Kidney (tissue), 14 donors: ENCODE results near the gene FAM181A. TPM values are rescaled to one million over a fixed set of nuclear protein-coding genes. Genes with fewer than 3 reads are reported as not detected.

ENCODE experiments used
- DNase-seq, 5 donors: peaks; one replicate each; pipeline ENCODE4 v3.0.0-alpha.2; 2013 to 2020
- FAIRE-seq: peaks from 2 replicates; lab custom pipeline; 2012; peaks lifted over from hg19 to GRCh38; lab: Jason Lieb, UNC
- H3K27ac ChIP-seq, 2 donors: one replicate each; pipeline ENCODE4 v1.7.0; 2013; ENCODE audit warnings: low read depth in 2 of 2, low read length in 2 of 2, inconsistent platforms in 1 of 2
- H3K27me3 ChIP-seq: one replicate; pipeline ENCODE4 v1.7.1; 2013; ENCODE audit warnings: low read length, inconsistent platforms; ENCODE audit not compliant: control insufficient read depth, insufficient read depth
- H3K36me3 ChIP-seq, 3 donors: one replicate each; pipeline versions ENCODE4 v1.7.0 to v1.7.1; 2013; ENCODE audit warnings: low read length in 3 of 3, control low read depth in 1 of 3, inconsistent platforms in 1 of 3; ENCODE audit not compliant: insufficient read depth in 3 of 3, control insufficient read depth in 2 of 3
- H3K4me1 ChIP-seq, 3 donors: one replicate each; pipeline versions ENCODE4 v1.7.0 to v1.7.1; 2013; ENCODE audit warnings: low read length in 3 of 3, inconsistent platforms in 1 of 3, low read depth in 1 of 3; ENCODE audit not compliant: control insufficient read depth in 2 of 3, insufficient read depth in 2 of 3
- H3K4me3 ChIP-seq, 3 donors: one replicate each; pipeline versions ENCODE4 v1.7.0 to v1.8.1; 2013; ENCODE audit warnings: low read length in 3 of 3, control low read depth in 1 of 3, inconsistent platforms in 1 of 3
- H3K9ac ChIP-seq, 3 donors: one replicate each; pipeline versions ENCODE4 v1.7.0 to v1.7.1; 2013; ENCODE audit warnings: low read length in 3 of 3, control low read depth in 1 of 3, inconsistent platforms in 1 of 3
- H3K9me3 ChIP-seq, 3 donors: one replicate each; pipeline versions ENCODE4 v1.7.0 to v1.7.1; 2013; ENCODE audit warnings: low read length in 3 of 3, control low read depth in 1 of 3, inconsistent platforms in 1 of 3; ENCODE audit not compliant: control insufficient read depth in 2 of 3, insufficient read depth in 1 of 3
- intact Hi-C: fragments of 100-400 bp; cut with DNase I; formaldehyde crosslinking; loops from one replicate; pipeline ENCODE4 v1.11.1; 2022
- polyA plus RNA-seq: library from polyadenylated mRNA; stranded (reverse); fragments of 350-450 nt; fragmentation: Illumina TruSeq; extraction: RNeasy Lipid Tissue Mini Kit (QIAGEN cat#74804); gene quantifications from one replicate; pipeline ENCODE4 v1.2.3, GENCODE V29; 2014; ENCODE audit warnings: low read depth, low replicate concordance; ENCODE audit not compliant: insufficient read depth
- total RNA-seq: library from RNA; stranded (reverse); fragmentation: NEBNext Ultra II Directional; extraction: Animal tissue kit (Norgen Biotek cat#: 25700); gene quantifications from one replicate; pipeline ENCODE4 v1.2.1, GENCODE V29; 2021
- TF ChIP-seq, protein P1 (sequence below): IDR thresholded peaks from 3 replicates; pipeline ENCODE4 v1.5.1; 2012; ENCODE audit warnings: mild to moderate bottlenecking, moderate library complexity, borderline replicate concordance; ENCODE audit not compliant: insufficient read depth; ENCODE audit errors: extremely low read depth
- donor health status: control.
- donor health status: control.
- donor health status: control.
- donor health status: control.
- donor health status: control.
- donor health status: DM: yes; HTN: yes; CAD: no.
- donor health status: Normal renal cell carcinoma (clear cell type).

The FAM181A gene
- total and polyA plus RNA-seq, 2 donors from 2014 or later = not detected

- H3K9ac ChIP-seq = no peak overlapping the region
- peaks cover 0 to 6% (median 0%) of the 10 kb centered on the region in 3 donors for H3K9me3 ChIP-seq
- H3K4me3 ChIP-seq = no peak overlapping the region
- DNase-seq (no peak), FAIRE-seq (no peak)
- intact Hi-C loops = no loop called here
- TF ChIP-seq, protein P1, sequence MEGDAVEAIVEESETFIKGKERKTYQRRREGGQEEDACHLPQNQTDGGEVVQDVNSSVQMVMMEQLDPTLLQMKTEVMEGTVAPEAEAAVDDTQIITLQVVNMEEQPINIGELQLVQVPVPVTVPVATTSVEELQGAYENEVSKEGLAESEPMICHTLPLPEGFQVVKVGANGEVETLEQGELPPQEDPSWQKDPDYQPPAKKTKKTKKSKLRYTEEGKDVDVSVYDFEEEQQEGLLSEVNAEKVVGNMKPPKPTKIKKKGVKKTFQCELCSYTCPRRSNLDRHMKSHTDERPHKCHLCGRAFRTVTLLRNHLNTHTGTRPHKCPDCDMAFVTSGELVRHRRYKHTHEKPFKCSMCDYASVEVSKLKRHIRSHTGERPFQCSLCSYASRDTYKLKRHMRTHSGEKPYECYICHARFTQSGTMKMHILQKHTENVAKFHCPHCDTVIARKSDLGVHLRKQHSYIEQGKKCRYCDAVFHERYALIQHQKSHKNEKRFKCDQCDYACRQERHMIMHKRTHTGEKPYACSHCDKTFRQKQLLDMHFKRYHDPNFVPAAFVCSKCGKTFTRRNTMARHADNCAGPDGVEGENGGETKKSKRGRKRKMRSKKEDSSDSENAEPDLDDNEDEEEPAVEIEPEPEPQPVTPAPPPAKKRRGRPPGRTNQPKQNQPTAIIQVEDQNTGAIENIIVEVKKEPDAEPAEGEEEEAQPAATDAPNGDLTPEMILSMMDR = no peak
- no peaks in the 10 kb centered on the region for H3K4me1 ChIP-seq
- H3K27ac ChIP-seq = no peak overlapping the region
- no peaks in the 10 kb centered on the region for H3K27me3 ChIP-seq
- H3K36me3 ChIP-seq = no peaks in the 10 kb centered on the region
Observed at GRCh38 chr14:93923626-93924025, 3.5 kb upstream of the FAM181A start.

DNA sequence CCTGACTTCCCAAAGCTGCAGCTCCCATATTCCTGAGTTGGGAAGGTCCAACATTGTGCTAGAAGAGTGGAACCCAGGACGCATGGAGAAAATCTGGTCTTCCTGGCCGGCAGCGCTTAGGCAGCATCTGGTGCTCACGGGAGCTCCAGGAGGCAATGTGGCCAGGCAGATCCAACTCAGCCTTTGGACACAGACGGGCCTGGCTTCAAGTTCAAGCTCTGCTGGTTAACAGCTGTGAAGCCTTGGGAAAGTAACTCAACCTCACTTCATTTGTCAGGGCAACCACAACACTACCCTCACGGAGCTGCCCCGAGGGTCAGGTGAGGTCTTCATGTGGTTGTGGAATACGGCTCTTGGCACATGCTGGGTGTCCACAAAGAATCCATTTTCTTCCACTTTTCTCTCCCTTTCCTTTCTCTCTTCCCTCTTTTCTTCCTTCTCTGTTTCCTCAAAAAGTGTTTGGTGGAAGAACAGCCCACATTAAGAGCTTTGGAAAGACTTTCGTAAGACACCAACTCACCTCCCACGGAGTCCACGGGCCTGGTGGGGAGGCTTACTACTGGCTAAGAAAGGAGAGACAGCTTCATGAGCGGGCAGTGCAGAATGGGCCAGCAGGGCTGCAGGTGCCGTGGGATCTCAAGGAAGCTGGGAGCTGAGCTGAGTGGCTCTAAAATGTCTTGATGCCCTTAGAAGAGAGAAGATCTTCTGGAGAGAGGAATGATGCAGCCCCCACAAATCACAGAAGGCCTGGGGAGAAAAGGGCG is 2.4 kb upstream of the FAM181A start:
- TF ChIP-seq, protein P1 = no peak
- no peaks in the 10 kb centered on the region for H3K27me3 ChIP-seq
- DNase-seq (no peak), FAIRE-seq (no peak)
- no peak overlapping the region for H3K9ac ChIP-seq
- intact Hi-C loops = no loop called here
- H3K36me3 ChIP-seq = no peaks in the 10 kb centered on the region
- H3K9me3 ChIP-seq = no peaks in the 10 kb centered on the region
- H3K4me1 ChIP-seq = no peaks in the 10 kb centered on the region
- H3K4me3 ChIP-seq = no peak overlapping the region
- no peak overlapping the region for H3K27ac ChIP-seq

- DNase-seq = peak in 1 of 5 donors; percentile 28
- H3K4me3 ChIP-seq = no peak overlapping the region
- TF ChIP-seq, protein P1 = no peak
- FAIRE-seq = no peak
- H3K27ac ChIP-seq = no peak overlapping the region
- no peaks in the 10 kb centered on the region for H3K36me3 ChIP-seq
- intact Hi-C loops = no loop called here
- H3K4me1 ChIP-seq = no peaks in the 10 kb centered on the region
- no peak overlapping the region for H3K9ac ChIP-seq
- no peaks in the 10 kb centered on the region for H3K27me3 ChIP-seq
- H3K9me3 ChIP-seq = no peaks in the 10 kb centered on the region
Observed at GRCh38 chr14:93925374-93925895, 1.7 kb upstream of the FAM181A start.
